GM12892 (cell line): ENCODE data around the gene PLAA.
A peak's percentile ranks its signal among the peaks of the same experiment; 100 is the strongest.

Source experiments
- DNase-seq: peaks from one replicate; pipeline ENCODE4 v3.0.0; 2011; ENCODE audit not compliant: insufficient read length
- FAIRE-seq: peaks from 2 replicates; lab custom pipeline; 2011; peaks lifted over from hg19 to GRCh38; lab: Jason Lieb, UNC
- POLR2A ChIP-seq: IDR thresholded peaks from 2 replicates; pipeline ENCODE4 v1.6.1; 2011; ENCODE audit warnings: low read depth, low read length, control low read depth
- POLR2AphosphoS5 ChIP-seq: IDR thresholded peaks from 2 replicates; pipeline ENCODE4 v1.6.1; 2011; ENCODE audit warnings: low read depth, low read length, control low read depth
- TAF1 ChIP-seq: IDR thresholded peaks from 2 replicates; pipeline ENCODE4 v1.6.1; 2011; ENCODE audit warnings: low read depth, mild to moderate bottlenecking, control low read depth, low read length, borderline replicate concordance

The PLAA gene

GRCh38 chr9:26954050-26954508, 7.0 kb upstream of the PLAA start:
- FAIRE-seq (no peak), DNase-seq (no peak)
- TF ChIP-seq TAF1 (no peak), POLR2A (peak; percentile 56; the same call in 1 of the 2 replicates), POLR2AphosphoS5 (0 out of 2 replicates have a peak, but pooled peaks have one; percentile 34)

GRCh38 chr9:26951794-26952193, 4.8 kb upstream of the PLAA start:
- TF ChIP-seq POLR2A: no peak
- no peak for TF ChIP-seq TAF1
- no peak for TF ChIP-seq POLR2AphosphoS5
- DNase-seq: no peak
- no peak for FAIRE-seq

GRCh38 chr9:26950521-26950920, 3.5 kb upstream of the PLAA start:
- DNase-seq: no peak
- no peak for TF ChIP-seq POLR2A
- no peak for TF ChIP-seq POLR2AphosphoS5
- no peak for TF ChIP-seq TAF1
- no peak for FAIRE-seq

GRCh38 chr9:26949637-26950069, 2.6 kb upstream of the PLAA start:
- FAIRE-seq (no peak), DNase-seq (no peak)
- TF ChIP-seq TAF1 (no peak), POLR2A (no peak), POLR2AphosphoS5 (no peak)

- TF ChIP-seq POLR2A (no peak), TAF1 (no peak), POLR2AphosphoS5 (no peak)
- DNase-seq (no peak), FAIRE-seq (no peak)
Observed at GRCh38 chr9:26947736-26948135, 694 bp upstream of the PLAA start.

GRCh38 chr9:26945591-26945990, 1.5 kb downstream of the PLAA start:
- FAIRE-seq (peak; percentile 42), DNase-seq (no peak)
- TF ChIP-seq POLR2A (no peak), TAF1 (no peak), POLR2AphosphoS5 (no peak)

- DNase-seq (no peak), FAIRE-seq (no peak)
- TF ChIP-seq TAF1 (no peak), POLR2AphosphoS5 (no peak), POLR2A (no peak)
Observed at GRCh38 chr9:26940779-26941178, 6.3 kb downstream of the PLAA start.

GRCh38 chr9:26939955-26940711, 6.9 kb downstream of the PLAA start:
- DNase-seq: no peak
- TF ChIP-seq TAF1: no peak
- no peak for TF ChIP-seq POLR2A
- TF ChIP-seq POLR2AphosphoS5: no peak
- peak; percentile 87 for FAIRE-seq

GRCh38 chr9:26937816-26938371, 9.1 kb downstream of the PLAA start:
- FAIRE-seq: no peak
- no peak for TF ChIP-seq POLR2A
- TF ChIP-seq TAF1: no peak
- no peak for TF ChIP-seq POLR2AphosphoS5
- no peak for DNase-seq

- FAIRE-seq (no peak), DNase-seq (no peak)
- TF ChIP-seq POLR2A (no peak), POLR2AphosphoS5 (no peak), TAF1 (no peak)
Observed at GRCh38 chr9:26935847-26936246, 11.2 kb downstream of the PLAA start.

- no peak for FAIRE-seq
- DNase-seq: no peak
- TF ChIP-seq POLR2AphosphoS5: no peak
- no peak for TF ChIP-seq POLR2A
- TF ChIP-seq TAF1: no peak
Observed at GRCh38 chr9:26928902-26929495, 18.0 kb downstream of the PLAA start.

GRCh38 chr9:26925609-26926008, 21.4 kb downstream of the PLAA start:
- TF ChIP-seq POLR2AphosphoS5 (no peak), TAF1 (no peak), POLR2A (no peak)
- FAIRE-seq: no peak
- no peak for DNase-seq
